IMR-90 (cell line): ENCODE results near the gene PHACTR2. TPM values are rescaled to one million over a fixed set of nuclear protein-coding genes. Genes with fewer than 3 reads are reported as not detected.

Experiments used
- ATAC-seq: fragments of 200-7000 bp; cut with Tn5 transposase; 2 replicates; pipeline ENCODE4 v1.9.1; 2020; ENCODE audit warnings: low read depth, mild to moderate bottlenecking, moderate library complexity
- BruUV-seq: library from RNA; stranded (reverse); fragments of 400-500 nt; replicated peaks from 2 replicates; lab custom pipeline; 2021; lab: Mats Ljungman, UMichigan
- CTCF ChIA-PET: fragments of 300-600 bp; formaldehyde crosslinking; extraction: SDS; loops from one replicate; lab custom pipeline; 2021; ENCODE audit warnings: antibody characterized with exemption; lab: Yijun Ruan, JAX
- POLR2A ChIA-PET: fragments of 300-600 bp; sonication (Branson Sonifier 250); formaldehyde crosslinking; loops from one replicate; lab custom pipeline; 2022; ENCODE audit warnings: antibody characterized with exemption; ENCODE audit not compliant: unreplicated experiment; lab: Charles Lee
- DNase-seq: peaks from one replicate; pipeline ENCODE4 v3.0.0; 2013
- H2AFZ ChIP-seq: replicated peaks from 2 replicates; pipeline ENCODE3; 2013; ENCODE audit warnings: low read length, mild to moderate bottlenecking; ENCODE audit not compliant: poor library complexity
- H2AK5ac ChIP-seq: 2 replicates; pipeline ENCODE4 v1.6.1; 2013; ENCODE audit warnings: low read depth, low read length, inconsistent platforms
- H2AK9ac ChIP-seq: replicated peaks from 2 replicates; pipeline ENCODE3; 2013; ENCODE audit warnings: mild to moderate bottlenecking, low read depth, low read length, moderate library complexity; ENCODE audit not compliant: poor library complexity
- H2BK120ac ChIP-seq: 2 replicates; pipeline ENCODE4 v1.6.1; 2013; ENCODE audit warnings: low read depth, low read length, inconsistent platforms
- H2BK15ac ChIP-seq: 3 replicates; pipeline ENCODE4 v1.6.1; 2013; ENCODE audit warnings: low read depth, low read length, inconsistent platforms
- H2BK20ac ChIP-seq: 2 replicates; pipeline ENCODE4 v1.6.1; 2013; ENCODE audit warnings: low read depth, mild to moderate bottlenecking, inconsistent platforms, low read length, moderate library complexity
- H2BK5ac ChIP-seq: 2 replicates; pipeline ENCODE4 v1.6.1; 2013; ENCODE audit warnings: mild to moderate bottlenecking, low read depth, low read length, inconsistent platforms; ENCODE audit not compliant: poor library complexity, severe bottlenecking
- H3K14ac ChIP-seq: replicated peaks from 2 replicates; pipeline ENCODE4 v1.6.1; 2013; ENCODE audit warnings: low read depth, low read length, inconsistent platforms
- H3K18ac ChIP-seq: 2 replicates; pipeline ENCODE4 v1.6.1; 2013; ENCODE audit warnings: low read depth, low read length, control low read depth
- H3K23ac ChIP-seq: 2 replicates; pipeline ENCODE4 v1.6.1; 2013; ENCODE audit warnings: low read depth, low read length, inconsistent platforms
- H3K27ac ChIP-seq: 2 replicates; pipeline ENCODE4 v1.5.1; 2013; ENCODE audit warnings: mild to moderate bottlenecking, control low read depth, low read length; ENCODE audit not compliant: insufficient read depth
- H3K27me3 ChIP-seq: 2 replicates; pipeline ENCODE4 v1.6.1; 2013; ENCODE audit warnings: low read length; ENCODE audit not compliant: control insufficient read depth, insufficient read depth
- H3K36me3 ChIP-seq: 2 replicates; pipeline ENCODE4 v1.6.1; 2013; ENCODE audit warnings: low read length, mixed read lengths; ENCODE audit not compliant: control insufficient read depth, insufficient read depth
- H3K4ac ChIP-seq: 2 replicates; pipeline ENCODE4 v1.6.1; 2013; ENCODE audit warnings: low read depth, low read length, inconsistent platforms
- H3K4me1 ChIP-seq: 2 replicates; pipeline ENCODE4 v1.6.1; 2013; ENCODE audit warnings: low read length, mixed read lengths; ENCODE audit not compliant: control insufficient read depth, insufficient read depth
- H3K4me2 ChIP-seq: 2 replicates; pipeline ENCODE4 v1.6.1; 2013; ENCODE audit warnings: low read depth, mild to moderate bottlenecking, control low read depth, low read length, moderate library complexity
- H3K4me3 ChIP-seq: 2 replicates; pipeline ENCODE4 v1.5.1; 2013; ENCODE audit warnings: low read depth, mild to moderate bottlenecking, control low read depth, low read length, moderate library complexity; ENCODE audit not compliant: insufficient read depth
- H3K56ac ChIP-seq: 2 replicates; pipeline ENCODE4 v1.6.1; 2013; ENCODE audit warnings: low read length, inconsistent platforms; ENCODE audit not compliant: insufficient read depth; ENCODE audit errors: extremely low read depth
- H3K79me1 ChIP-seq, 2 experiments: 2 replicates each; pipeline ENCODE4 v1.6.1; 2013; ENCODE audit warnings: low read length in 2 of 2, inconsistent platforms in 1 of 2, low read depth in 1 of 2
- H3K9ac ChIP-seq: 2 replicates; pipeline ENCODE4 v1.6.1; 2013; ENCODE audit warnings: low read depth, low read length, control low read depth
- H3K9me1 ChIP-seq: 2 replicates; pipeline ENCODE4 v1.6.1; 2013; ENCODE audit warnings: low read length, inconsistent platforms; ENCODE audit not compliant: insufficient read depth
- H3K9me3 ChIP-seq: 2 replicates; pipeline ENCODE4 v1.6.1; 2013; ENCODE audit warnings: low read length; ENCODE audit not compliant: control insufficient read depth, insufficient read depth
- H4K20me1 ChIP-seq: 2 replicates; pipeline ENCODE4 v1.6.1; 2013; ENCODE audit warnings: low read length, inconsistent platforms; ENCODE audit not compliant: insufficient read depth
- H4K5ac ChIP-seq: 2 replicates; pipeline ENCODE4 v1.6.1; 2013; ENCODE audit warnings: mild to moderate bottlenecking, low read depth, low read length, control low read depth
- H4K8ac ChIP-seq, 2 experiments: 2 replicates each; pipeline ENCODE4 v1.6.1; 2013; ENCODE audit warnings: low read depth in 2 of 2, low read length in 2 of 2, control low read depth in 1 of 2, inconsistent platforms in 1 of 2
- H4K91ac ChIP-seq: 2 replicates; pipeline ENCODE4 v1.6.1; 2013; ENCODE audit warnings: low read depth, low read length, inconsistent platforms; ENCODE audit not compliant: insufficient read depth
- BHLHE40 ChIP-seq: fragments of 150-350 bp; IDR thresholded peaks from 2 replicates; pipeline ENCODE4 v1.6.1; 2016; ENCODE audit warnings: mild to moderate bottlenecking, low read depth, low read length
- CHD1 ChIP-seq: IDR thresholded peaks from 2 replicates; pipeline ENCODE4 v1.6.1; 2012; ENCODE audit warnings: low read depth, low read length, improper control_type of control experiment
- ELK1 ChIP-seq: fragments of 150-350 bp; IDR thresholded peaks from 2 replicates; pipeline ENCODE4 v1.6.1; 2016; ENCODE audit warnings: low read depth, mild to moderate bottlenecking, low read length, moderate library complexity, borderline replicate concordance
- FOS ChIP-seq: fragments of 150-350 bp; IDR thresholded peaks from 2 replicates; pipeline ENCODE4 v1.6.1; 2016; ENCODE audit warnings: low read depth, low read length
- MAFK ChIP-seq: IDR thresholded peaks from 2 replicates; pipeline ENCODE4 v1.6.1; 2012; ENCODE audit warnings: low read depth, low read length, improper control_type of control experiment
- NFE2L2 ChIP-seq: fragments of 150-350 bp; IDR thresholded peaks from 2 replicates; pipeline ENCODE4 v1.6.1; 2016; ENCODE audit warnings: low read depth, mild to moderate bottlenecking, low read length
- RAD21 ChIP-seq: IDR thresholded peaks from 2 replicates; pipeline ENCODE4 v1.6.1; 2012; ENCODE audit warnings: low read length, improper control_type of control experiment
- SMC3 ChIP-seq: fragments of 150-350 bp; IDR thresholded peaks from 2 replicates; pipeline ENCODE4 v1.6.1; 2016; ENCODE audit warnings: low read depth, mild to moderate bottlenecking, antibody characterized with exemption, low read length, moderate library complexity
- USF2 ChIP-seq: fragments of 150-350 bp; IDR thresholded peaks from 2 replicates; pipeline ENCODE4 v1.6.1; 2017; ENCODE audit warnings: mild to moderate bottlenecking, antibody characterized with exemption, low read length, low read depth
- WGBS, 2 experiments: methylation state at CpG; one replicate each; pipeline versions ENCODE4 v1.1.5 to v1.1.7; 2013; ENCODE audit warnings: missing lambda C conversion rate in 2 of 2; ENCODE audit not compliant: insufficient read length in 1 of 2; ENCODE audit errors: extremely low coverage in 2 of 2; 5-methylcytosine and 5-hydroxymethylcytosine counted together
- dilution Hi-C: fragments of 300-500 bp; cut with HindIII; formaldehyde crosslinking; loops from one replicate; pipeline ENCODE4 v1.14.3; 2018; ENCODE audit warnings: low sequenced_read_pairs; ENCODE audit not compliant: unreplicated experiment
- in situ Hi-C: fragments of 300-500 bp; cut with MboI; formaldehyde crosslinking; loops from 3 replicates; pipeline ENCODE4 v1.14.3; 2019; ENCODE audit warnings: low sequenced_read_pairs, inconsistent platforms, mixed read lengths
- intact Hi-C: fragments of 100-400 bp; cut with micrococcal nuclease; formaldehyde crosslinking; loops from 2 replicates; pipeline ENCODE4 v1.10.0; 2022
- polyA plus RNA-seq, 3 experiments: library from polyadenylated mRNA; depleted of rRNA; stranded (reverse); fragments of >200 nt; gene quantifications; 2 replicates each; pipeline ENCODE4 v1.2.3, GENCODE V29; 2012; ENCODE audit warnings: low replicate concordance in 1 of 3
- total RNA-seq: library from RNA; depleted of rRNA; stranded (reverse); fragments of >200 nt; gene quantifications from 2 replicates; pipeline ENCODE4 v1.2.3, GENCODE V29; 2012
- TF ChIP-seq, protein P1 (sequence below): conservative IDR thresholded peaks from 2 replicates; pipeline ENCODE4 v1.5.1; 2012; ENCODE audit warnings: mild to moderate bottlenecking, low read depth, low read length, improper control_type of control experiment

The PHACTR2 gene
- total and polyA plus RNA-seq, 2 of the 4 experiments (the other 2 are of a cell fraction) = 14.5 to 74.2 TPM

DNA sequence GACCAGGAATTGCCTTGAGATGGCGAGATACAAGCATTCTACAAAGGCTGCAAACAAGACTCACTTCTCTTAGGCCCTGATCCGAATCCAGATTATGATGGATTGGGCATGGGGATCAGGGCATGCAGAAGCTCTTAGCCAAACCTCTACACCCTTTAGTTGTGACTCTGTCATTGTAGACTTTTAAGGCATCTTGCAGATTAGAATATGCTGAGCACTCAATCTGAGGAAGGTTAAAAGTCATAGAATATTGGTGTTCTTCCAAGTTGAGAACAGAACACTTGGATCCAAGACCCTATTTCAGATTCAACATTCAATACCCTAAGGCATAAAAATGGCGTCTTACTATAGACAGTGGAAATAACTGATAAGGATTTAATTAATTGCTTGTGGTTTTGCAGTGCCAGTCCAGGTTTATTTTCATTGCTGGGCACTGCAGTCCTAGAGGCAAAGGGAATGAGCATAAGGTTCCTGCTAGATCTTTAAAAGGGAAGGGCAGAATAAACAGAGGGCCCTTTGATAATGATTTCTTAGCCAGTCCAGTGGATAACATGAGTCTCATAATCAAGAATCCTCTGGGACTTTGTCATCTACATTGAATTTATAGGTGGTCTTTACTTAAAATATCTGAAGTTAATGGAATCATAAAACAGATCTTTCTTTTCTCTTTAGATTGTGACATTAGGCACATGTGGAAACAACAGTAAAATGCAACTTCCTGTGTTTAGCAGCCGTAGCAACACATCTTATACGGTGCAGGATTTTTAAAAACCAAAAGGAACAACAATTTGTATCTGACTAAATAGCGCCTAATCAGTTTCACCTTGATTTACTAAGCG lies 17.6 kb downstream of the PHACTR2 start (continued):
- TF ChIP-seq USF2 (no peak), RAD21 (no peak)

DNA sequence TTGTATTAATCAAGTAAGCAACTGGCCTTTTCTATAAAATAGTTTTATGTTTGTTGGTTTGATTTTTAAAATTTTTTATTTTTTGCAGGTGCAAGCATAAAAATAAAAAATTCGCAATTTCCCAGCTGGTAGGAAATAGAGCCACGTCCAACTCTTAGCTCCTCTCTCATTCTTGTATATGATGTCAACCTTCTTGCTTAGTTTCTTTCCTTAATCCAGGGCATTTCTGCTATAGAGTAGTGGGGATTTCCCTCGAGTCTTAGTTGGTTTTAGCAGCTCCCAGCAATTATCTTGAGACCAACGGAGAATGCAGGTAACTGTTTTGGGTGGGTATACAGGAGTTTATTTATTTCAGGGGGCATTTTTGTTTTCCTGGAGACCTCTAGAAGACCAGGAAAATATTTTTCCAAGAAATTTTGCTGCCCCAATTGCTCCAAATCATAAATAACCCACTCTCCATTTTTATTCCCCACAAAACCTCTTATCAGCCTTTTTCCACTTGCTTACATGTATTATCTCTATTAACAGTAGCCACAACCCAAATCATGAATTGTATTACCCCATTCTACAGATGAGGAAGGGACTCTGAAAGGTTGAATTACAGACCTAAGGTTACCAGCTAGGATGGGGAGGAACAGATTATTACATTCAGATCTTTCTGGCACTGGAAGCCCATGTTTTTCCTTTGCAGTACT lies 18.4 kb downstream of the PHACTR2 start:
- peaks cover 15% of the 10 kb centered on the region; the same call in 1 of the 2 replicates for H3K9me1 ChIP-seq
- H4K8ac ChIP-seq = no peak overlapping the region
- H2BK20ac ChIP-seq = no peak overlapping the region
- peaks cover 26% of the 10 kb centered on the region for H3K4me1 ChIP-seq
- no peak overlapping the region for H3K9ac ChIP-seq
- no peak overlapping the region for H2BK15ac ChIP-seq
- intact Hi-C loops (loop anchor here (5.0 kb wide), 1 partner anchor 51 kb away; no protein-coding TSS in a partner anchor), in situ Hi-C loops (no loop called here), dilution Hi-C loops (no loop called here)
- H2AK9ac ChIP-seq = no peak overlapping the region
- H2BK120ac ChIP-seq = no peak overlapping the region
- ChIA-PET CTCF (no interaction called here), POLR2A (no interaction called here)
- no peak overlapping the region for H3K14ac ChIP-seq
- H3K18ac ChIP-seq = peak overlapping the region; percentile 27; the same call in 1 of the 2 replicates
- H3K4me3 ChIP-seq = no peak overlapping the region
- no peak overlapping the region; the same call in 1 of the 2 replicates for H4K5ac ChIP-seq
- H3K36me3 ChIP-seq = peaks cover 2% of the 10 kb centered on the region; the same call in 1 of the 2 replicates
- no peak for DNase-seq
- H2AFZ ChIP-seq = no peak overlapping the region
- peaks cover 11% of the 10 kb centered on the region; the same call in 1 of the 2 replicates for H4K20me1 ChIP-seq
- no peaks in the 10 kb centered on the region for H3K27me3 ChIP-seq
- ATAC-seq = no peak
- BruUV-seq = no TSS peak
- no peak overlapping the region for H2AK5ac ChIP-seq
- no CpG with 5 or more reads among the region's 4 CpGs for WGBS, 2 experiments
- peak overlapping the region; percentile 76 for H2BK5ac ChIP-seq
- no peak overlapping the region for H3K23ac ChIP-seq
- no peak overlapping the region for H4K91ac ChIP-seq
- H3K9me3 ChIP-seq = no peaks in the 10 kb centered on the region
- no peak overlapping the region for H3K4ac ChIP-seq
- peaks cover 23 to 80% of the 10 kb centered on the region in 2 experiments for H3K79me1 ChIP-seq
- peak overlapping the region; percentile 14; the same call in 1 of the 2 replicates for H3K4me2 ChIP-seq
- no peak overlapping the region for H3K27ac ChIP-seq
- H3K56ac ChIP-seq = no peak overlapping the region
- TF ChIP-seq BHLHE40 (no peak), MAFK (no peak), ELK1 (no peak), FOS (no peak), NFE2L2 (no peak), SMC3 (no peak), CHD1 (no peak)
- TF ChIP-seq, protein P1, sequence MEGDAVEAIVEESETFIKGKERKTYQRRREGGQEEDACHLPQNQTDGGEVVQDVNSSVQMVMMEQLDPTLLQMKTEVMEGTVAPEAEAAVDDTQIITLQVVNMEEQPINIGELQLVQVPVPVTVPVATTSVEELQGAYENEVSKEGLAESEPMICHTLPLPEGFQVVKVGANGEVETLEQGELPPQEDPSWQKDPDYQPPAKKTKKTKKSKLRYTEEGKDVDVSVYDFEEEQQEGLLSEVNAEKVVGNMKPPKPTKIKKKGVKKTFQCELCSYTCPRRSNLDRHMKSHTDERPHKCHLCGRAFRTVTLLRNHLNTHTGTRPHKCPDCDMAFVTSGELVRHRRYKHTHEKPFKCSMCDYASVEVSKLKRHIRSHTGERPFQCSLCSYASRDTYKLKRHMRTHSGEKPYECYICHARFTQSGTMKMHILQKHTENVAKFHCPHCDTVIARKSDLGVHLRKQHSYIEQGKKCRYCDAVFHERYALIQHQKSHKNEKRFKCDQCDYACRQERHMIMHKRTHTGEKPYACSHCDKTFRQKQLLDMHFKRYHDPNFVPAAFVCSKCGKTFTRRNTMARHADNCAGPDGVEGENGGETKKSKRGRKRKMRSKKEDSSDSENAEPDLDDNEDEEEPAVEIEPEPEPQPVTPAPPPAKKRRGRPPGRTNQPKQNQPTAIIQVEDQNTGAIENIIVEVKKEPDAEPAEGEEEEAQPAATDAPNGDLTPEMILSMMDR = no peak
